GM19455 (cell line): Measurements from ENCODE around the gene GNG7.
"Not testable (repeated sequence)": the region's sequence is repeated elsewhere in the genome, so short reads cannot be mapped to it uniquely, and the experiment has no call there.

Experiments used
- ATAC-seq: cut with Tn5 transposase; IDR thresholded peaks from one replicate; pipeline ENCODE4 v1.9.1; 2021; ENCODE audit not compliant: unreplicated experiment

The GNG7 gene

GRCh38 chr19:2606774-2607173, 95.7 kb downstream of the GNG7 start:
- ATAC-seq, result not testable (repeated sequence)

GRCh38 chr19:2605889-2606288, 96.6 kb downstream of the GNG7 start:
- not testable (repeated sequence) for ATAC-seq

GRCh38 chr19:2604747-2605329, 97.7 kb downstream of the GNG7 start:
- ATAC-seq, result no peak

GRCh38 chr19:2603334-2603733, 99.2 kb downstream of the GNG7 start:
- no peak for ATAC-seq

- no peak for ATAC-seq
These were observed 99.9 kb downstream of the GNG7 start for GRCh38 chr19:2602391-2603181.

- ATAC-seq, result no peak
These were observed 101.3 kb downstream of the GNG7 start for GRCh38 chr19:2600914-2601870.

GRCh38 chr19:2594319-2594718, 108.2 kb downstream of the GNG7 start:
- no peak for ATAC-seq

- ATAC-seq, result no peak
These were observed 109.7 kb downstream of the GNG7 start for GRCh38 chr19:2592824-2593223.

GRCh38 chr19:2591537-2592291, 110.8 kb downstream of the GNG7 start:
- ATAC-seq, result no peak

GRCh38 chr19:2590630-2591399, 111.7 kb downstream of the GNG7 start:
- ATAC-seq, result no peak

- ATAC-seq, result no peak
These were observed 113.1 kb downstream of the GNG7 start for GRCh38 chr19:2589441-2589840.

- no peak for ATAC-seq
These were observed 114.3 kb downstream of the GNG7 start for GRCh38 chr19:2588081-2588777.

- no peak for ATAC-seq
These were observed 115.3 kb downstream of the GNG7 start for GRCh38 chr19:2587001-2587719.

GRCh38 chr19:2586196-2586595, 116.3 kb downstream of the GNG7 start:
- no peak for ATAC-seq

- no peak for ATAC-seq
These were observed 118.5 kb downstream of the GNG7 start for GRCh38 chr19:2584002-2584401.

- no peak for ATAC-seq
These were observed 119.2 kb downstream of the GNG7 start for GRCh38 chr19:2582984-2583956.

- not testable (repeated sequence) for ATAC-seq
These were observed 122.1 kb downstream of the GNG7 start for GRCh38 chr19:2580396-2580795.
